Large intestine (tissue), 3 donors: Measurements from ENCODE around the gene ATP2B2. TPM values are rescaled to one million over a fixed set of nuclear protein-coding genes. Genes with fewer than 3 reads are reported as not detected.
"Not testable (repeated sequence)": the region's sequence is repeated elsewhere in the genome, so short reads cannot be mapped to it uniquely, and the experiment has no call there.

Source experiments
- DNase-seq, 2 donors: peaks; one replicate each; pipeline versions ENCODE4 v3.0.0 to v3.0.0-alpha.2; 2013
- H3K27ac ChIP-seq: one replicate; pipeline ENCODE4 v1.5.1; 2013; ENCODE audit warnings: low read length
- H3K27me3 ChIP-seq: 2 replicates; pipeline ENCODE4 v1.6.1; 2013; ENCODE audit warnings: low read length; ENCODE audit not compliant: control insufficient read depth, insufficient read depth
- H3K36me3 ChIP-seq: 2 replicates; pipeline ENCODE4 v1.6.1; 2013; ENCODE audit warnings: low read length; ENCODE audit not compliant: control insufficient read depth, insufficient read depth
- H3K4me1 ChIP-seq: one replicate; pipeline ENCODE4 v1.6.1; 2013; ENCODE audit warnings: low read length; ENCODE audit not compliant: control insufficient read depth, insufficient read depth
- H3K4me3 ChIP-seq: one replicate; pipeline ENCODE4 v1.5.1; 2013; ENCODE audit warnings: low read length
- H3K9me3 ChIP-seq: one replicate; pipeline ENCODE4 v1.6.1; 2013; ENCODE audit warnings: mild to moderate bottlenecking, low read depth, low read length, moderate library complexity; ENCODE audit not compliant: control insufficient read depth
- WGBS: methylation state at CpG from one replicate; pipeline ENCODE4 v1.1.5; 2013; ENCODE audit warnings: low lambda C conversion rate; ENCODE audit not compliant: insufficient coverage; 5-methylcytosine and 5-hydroxymethylcytosine counted together
- polyA plus RNA-seq: library from polyadenylated mRNA; unstranded; fragments of 120-200 nt; gene quantifications from one replicate; pipeline ENCODE4 v1.2.1, GENCODE V29; 2013

The ATP2B2 gene
- polyA plus RNA-seq, 1 donor: 1.5 TPM

GRCh38 chr3:10547841-10548783 is 42.7 kb upstream of the ATP2B2 start:
- no peak overlapping the region for H3K4me3 ChIP-seq
- no peaks in the 10 kb centered on the region for H3K9me3 ChIP-seq
- H3K27ac ChIP-seq: no peak overlapping the region
- no peaks in the 10 kb centered on the region for H3K4me1 ChIP-seq
- no peak for DNase-seq
- H3K27me3 ChIP-seq: no peaks in the 10 kb centered on the region
- no peaks in the 10 kb centered on the region for H3K36me3 ChIP-seq
- 0% methylated on average over 1 of the region's 6 CpGs for WGBS

- Histone ChIP-seq H3K27me3 (no peaks in the 10 kb centered on the region), H3K36me3 (no peaks in the 10 kb centered on the region), H3K4me1 (no peaks in the 10 kb centered on the region), H3K9me3 (peaks cover under 1% of the 10 kb centered on the region), H3K4me3 (no peak overlapping the region), H3K27ac (no peak overlapping the region)
- DNase-seq: no peak
- WGBS: no CpG with 5 or more reads among the region's 7 CpGs
These were observed 42.0 kb upstream of the ATP2B2 start for GRCh38 chr3:10547413-10547812.

GRCh38 chr3:10546820-10547263 is 41.5 kb upstream of the ATP2B2 start:
- no peak for DNase-seq
- H3K4me1 ChIP-seq: no peaks in the 10 kb centered on the region
- peaks cover 2% of the 10 kb centered on the region for H3K9me3 ChIP-seq
- no peaks in the 10 kb centered on the region for H3K36me3 ChIP-seq
- no peaks in the 10 kb centered on the region for H3K27me3 ChIP-seq
- no peak overlapping the region for H3K4me3 ChIP-seq
- no CpG with 5 or more reads among the region's 14 CpGs for WGBS
- no peak overlapping the region for H3K27ac ChIP-seq

GRCh38 chr3:10546181-10546624 is 40.8 kb upstream of the ATP2B2 start:
- H3K4me1 ChIP-seq: no peaks in the 10 kb centered on the region
- no peaks in the 10 kb centered on the region for H3K36me3 ChIP-seq
- peaks cover 2% of the 10 kb centered on the region for H3K9me3 ChIP-seq
- no peak overlapping the region for H3K4me3 ChIP-seq
- WGBS: no CpG with 5 or more reads among the region's 5 CpGs
- H3K27me3 ChIP-seq: no peaks in the 10 kb centered on the region
- DNase-seq: no peak
- H3K27ac ChIP-seq: no peak overlapping the region

GRCh38 chr3:10542518-10542917 is 37.1 kb upstream of the ATP2B2 start:
- Histone ChIP-seq H3K9me3 (peaks cover 2% of the 10 kb centered on the region), H3K36me3 (no peaks in the 10 kb centered on the region), H3K27me3 (no peaks in the 10 kb centered on the region), H3K4me1 (no peaks in the 10 kb centered on the region), H3K27ac (no peak overlapping the region), H3K4me3 (no peak overlapping the region)
- DNase-seq: no peak
- WGBS: 90% methylated on average over 2 of the region's 2 CpGs

DNA sequence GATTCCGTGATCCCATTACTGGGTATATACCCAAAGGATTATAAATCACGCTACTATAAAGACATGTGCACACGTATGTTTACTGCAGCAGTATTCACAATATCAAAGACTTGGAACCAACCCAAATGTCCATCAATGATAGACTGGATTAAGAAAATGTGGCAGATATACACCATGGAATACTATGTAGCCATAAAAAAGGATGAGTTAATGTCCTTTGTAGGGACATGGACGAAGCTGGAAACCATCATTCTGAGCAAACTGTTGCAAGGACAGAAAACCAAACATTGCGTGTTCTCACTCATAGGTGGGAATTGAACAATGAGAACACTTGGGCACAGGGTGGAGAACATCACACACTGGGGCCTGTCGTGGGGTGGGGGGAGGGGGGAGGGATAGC is 35.0 kb upstream of the ATP2B2 start:
- DNase-seq, H3K4me3 ChIP-seq, H3K27me3 ChIP-seq, H3K27ac ChIP-seq, H3K9me3 ChIP-seq, H3K36me3 ChIP-seq, H3K4me1 ChIP-seq: not testable (repeated sequence)
- WGBS: no CpG with 5 or more reads among the region's 6 CpGs

GRCh38 chr3:10534066-10534465 is 28.7 kb upstream of the ATP2B2 start:
- Histone ChIP-seq H3K36me3 (no peaks in the 10 kb centered on the region), H3K9me3 (no peaks in the 10 kb centered on the region), H3K4me3 (no peak overlapping the region), H3K4me1 (no peaks in the 10 kb centered on the region), H3K27me3 (peaks cover 3% of the 10 kb centered on the region), H3K27ac (no peak overlapping the region)
- WGBS: no CpG with 5 or more reads among the region's 4 CpGs
- DNase-seq: no peak

DNA sequence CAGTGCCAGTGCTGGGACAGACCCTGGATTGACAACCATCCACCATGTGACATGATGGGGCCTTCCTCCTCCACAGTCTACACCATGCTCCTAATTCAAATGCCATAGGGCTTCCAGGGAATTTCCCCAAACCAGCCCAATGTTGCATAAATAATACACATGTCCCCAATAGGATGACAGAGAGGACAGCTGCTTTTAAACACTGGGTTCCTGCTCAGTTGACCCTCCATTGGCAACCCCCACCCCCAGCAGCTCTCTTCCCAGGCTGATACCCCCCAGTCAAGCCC is 28.3 kb upstream of the ATP2B2 start:
- no peak overlapping the region for H3K27ac ChIP-seq
- H3K4me1 ChIP-seq: no peaks in the 10 kb centered on the region
- DNase-seq: no peak
- no peak overlapping the region for H3K4me3 ChIP-seq
- H3K9me3 ChIP-seq: no peaks in the 10 kb centered on the region
- peaks cover 3% of the 10 kb centered on the region for H3K27me3 ChIP-seq
- no peaks in the 10 kb centered on the region for H3K36me3 ChIP-seq

DNA sequence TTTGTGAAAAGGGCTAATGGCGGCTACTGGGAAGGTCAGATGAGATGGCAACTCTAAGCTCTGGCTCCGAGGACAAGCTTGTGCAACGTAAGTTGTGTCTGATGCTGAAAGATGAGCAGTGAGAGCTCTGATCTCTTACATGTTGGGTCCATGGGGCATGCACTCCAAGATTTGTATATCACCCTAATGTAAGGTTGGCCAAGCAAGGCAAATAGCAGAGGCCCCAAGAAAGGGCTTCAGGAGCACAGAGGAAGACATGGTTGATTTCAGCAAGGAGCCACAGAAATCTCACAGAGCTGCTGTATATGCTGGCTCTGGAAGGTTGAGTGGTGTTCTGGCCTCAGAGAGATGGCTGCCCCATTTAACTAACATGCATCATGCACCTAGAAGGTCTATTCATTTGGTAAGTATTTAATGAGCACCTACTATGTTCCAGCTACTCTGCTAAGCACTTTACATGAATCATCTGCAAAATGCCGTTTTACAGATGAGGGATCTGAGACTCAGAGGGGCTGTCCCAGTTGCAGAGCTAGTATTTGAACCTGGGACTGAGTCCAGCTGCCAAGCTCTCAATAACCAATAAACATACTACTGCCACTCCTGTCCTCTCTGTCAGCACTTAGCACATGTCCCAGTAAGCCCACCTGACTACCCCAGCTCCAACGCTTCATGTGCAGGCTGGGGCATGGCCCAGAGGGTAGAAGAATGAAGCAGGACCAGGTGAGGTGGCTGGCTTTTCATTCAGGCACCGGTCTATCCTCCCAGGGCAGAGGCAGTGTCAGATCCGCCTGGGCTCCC is 27.8 kb upstream of the ATP2B2 start:
- H3K27ac ChIP-seq: no peak overlapping the region
- no peak for DNase-seq
- 100% methylated on average over 1 of the region's 7 CpGs for WGBS
- no peak overlapping the region for H3K4me3 ChIP-seq
- H3K27me3 ChIP-seq: peaks cover 3% of the 10 kb centered on the region
- H3K9me3 ChIP-seq: no peaks in the 10 kb centered on the region
- H3K4me1 ChIP-seq: no peaks in the 10 kb centered on the region
- H3K36me3 ChIP-seq: no peaks in the 10 kb centered on the region

GRCh38 chr3:10531031-10531430 is 25.6 kb upstream of the ATP2B2 start:
- no CpG with 5 or more reads among the region's 6 CpGs for WGBS
- H3K36me3 ChIP-seq: no peaks in the 10 kb centered on the region

More at GRCh38 chr3:10531031-10531430, 25.6 kb upstream of the ATP2B2 start:
- no peak for DNase-seq
- Histone ChIP-seq H3K27ac (no peak overlapping the region), H3K4me1 (no peaks in the 10 kb centered on the region), H3K27me3 (peaks cover 7% of the 10 kb centered on the region), H3K4me3 (no peak overlapping the region), H3K9me3 (no peaks in the 10 kb centered on the region)
